HepG2 (cell line): ENCODE data around the gene AADACL4. TPM values are rescaled to one million over a fixed set of nuclear protein-coding genes. Genes with fewer than 3 reads are reported as not detected.

Experiments
- ATAC-seq: fragments of 200-7000 bp; cut with Tn5 transposase; 3 replicates; pipeline ENCODE4 v1.9.1; 2020; ENCODE audit warnings: mild to moderate bottlenecking, moderate library complexity
- BruUV-seq: library from RNA; stranded (reverse); fragments of 400-500 nt; replicated peaks from 2 replicates; lab custom pipeline; 2021; lab: Mats Ljungman, UMichigan
- CTCF ChIA-PET: fragments of 300-600 bp; formaldehyde crosslinking; extraction: SDS; loops from one replicate; lab custom pipeline; 2021; ENCODE audit warnings: low total read pairs, inconsistent platforms, low intra/inter-chr PET ratio; lab: Yijun Ruan, JAX
- POLR2A ChIA-PET: fragments of 350-600 bp; sonication (Branson Sonifier 250); formaldehyde crosslinking; loops from one replicate; lab custom pipeline; 2020; ENCODE audit warnings: antibody characterized with exemption, inconsistent platforms; lab: Yijun Ruan, JAX
- DNase-seq: peaks from one replicate; pipeline ENCODE4 v3.0.0-alpha.2; 2015; ENCODE audit warnings: low spot score
- FAIRE-seq: peaks from 3 replicates; lab custom pipeline; 2011; peaks lifted over from hg19 to GRCh38; lab: Jason Lieb, UNC
- H2AFZ ChIP-seq: one replicate; pipeline ENCODE4 v1.6.1; 2011; ENCODE audit warnings: low read length, inconsistent platforms
- H3K27ac ChIP-seq: fragments of 300-600 bp; 3 replicates; pipeline ENCODE4 v1.8.0; 2011; ENCODE audit warnings: mixed run types, mild to moderate bottlenecking, mixed read lengths, low read length, inconsistent platforms; ENCODE audit not compliant: insufficient read depth; ENCODE audit errors: extremely low read length
- H3K27me3 ChIP-seq, 2 experiments: fragments of 200-600 bp in 1 of 2; 2 replicates in 1 of 2; 3 replicates in 1 of 2; pipeline versions ENCODE4 v1.6.0 to v1.8.0; 2011; ENCODE audit warnings: low read length in 2 of 2, mild to moderate bottlenecking in 2 of 2, moderate library complexity in 2 of 2, inconsistent platforms in 1 of 2; ENCODE audit not compliant: insufficient read depth in 2 of 2, control insufficient read depth in 1 of 2
- H3K36me3 ChIP-seq, 2 experiments: fragments of 200-600 bp in 1 of 2; replicated peaks in 1 of 2; 2 replicates in 1 of 2; 3 replicates in 1 of 2; pipeline versions ENCODE4 v1.5.1 to v1.8.0; 2011; ENCODE audit warnings: low read length in 2 of 2, inconsistent platforms in 1 of 2; ENCODE audit not compliant: insufficient read depth in 2 of 2, control insufficient read depth in 1 of 2
- H3K4me1 ChIP-seq: 2 replicates; pipeline ENCODE4 v1.5.1; 2012; ENCODE audit warnings: low read length, inconsistent platforms; ENCODE audit not compliant: insufficient read depth
- H3K4me2 ChIP-seq: 2 replicates; pipeline ENCODE4 v1.6.0; 2011; ENCODE audit warnings: low read depth, low read length, inconsistent platforms
- H3K4me3 ChIP-seq, 3 experiments: fragments of 200-600 bp in 1 of 3; sonication (generic), shearing (Covaris generic) in 1 of 3; replicated peaks in 1 of 3; 2 replicates each; pipeline ENCODE4 v1.5.1; 2011 to 2016; ENCODE audit warnings: low read length in 3 of 3, inconsistent platforms in 2 of 3, low read depth in 2 of 3, mild to moderate bottlenecking in 2 of 3, control low read depth in 1 of 3, mixed read lengths in 1 of 3; ENCODE audit not compliant: insufficient read depth in 1 of 3
- H3K79me2 ChIP-seq: one replicate; pipeline ENCODE4 v1.6.1; 2011; ENCODE audit warnings: low read length, inconsistent platforms; ENCODE audit not compliant: insufficient read depth
- H3K9ac ChIP-seq: 2 replicates; pipeline ENCODE4 v1.6.0; 2011; ENCODE audit warnings: mild to moderate bottlenecking, low read depth, low read length, inconsistent platforms; ENCODE audit not compliant: insufficient read depth
- H3K9me3 ChIP-seq: 2 replicates; pipeline ENCODE4 v1.5.1; 2012; ENCODE audit warnings: mild to moderate bottlenecking, low read length
- H4K20me1 ChIP-seq: 2 replicates; pipeline ENCODE4 v1.6.0; 2011; ENCODE audit warnings: inconsistent platforms, mild to moderate bottlenecking, low read length, moderate library complexity; ENCODE audit not compliant: insufficient read depth
- KDM3A ChIP-seq: IDR thresholded peaks from 2 replicates; pipeline ENCODE4 v1.6.1; 2018; ENCODE audit warnings: low read depth, missing compliant biosample characterization
- MIXL1 ChIP-seq: IDR thresholded peaks from 2 replicates; pipeline ENCODE4 v1.6.1; 2016
- TCF12 ChIP-seq, 2 experiments: fragments of 450-650 bp in 1 of 2; sonication (generic) in 1 of 2; formaldehyde crosslinking in 1 of 2; IDR thresholded peaks; 2 replicates each; pipeline versions ENCODE4 v1.6.1 to v1.8.0; 2017 to 2022; ENCODE audit warnings: antibody characterized with exemption in 1 of 2, mild to moderate bottlenecking in 1 of 2, missing genetic modification reagents in 1 of 2, moderate library complexity in 1 of 2
- XRCC5 ChIP-seq: fragments of 200-400 bp; formaldehyde crosslinking; optimal IDR thresholded peaks from 2 replicates; pipeline ENCODE3; 2017; ENCODE audit warnings: mild to moderate bottlenecking, low read length
- ZNF180 ChIP-seq: sonication (generic); formaldehyde crosslinking; IDR thresholded peaks from 2 replicates; pipeline ENCODE4 v1.4.0; 2020; ENCODE audit warnings: low read depth, missing genetic modification reagents, borderline replicate concordance
- WGBS: methylation state at CpG from one replicate; pipeline ENCODE4 v1.1.6; 2017; ENCODE audit warnings: low lambda C conversion rate; 5-methylcytosine and 5-hydroxymethylcytosine counted together
- in situ Hi-C: cut with HindIII; loops from 2 replicates; pipeline ENCODE4 v1.10.0; 2017; ENCODE audit warnings: low pct_unique_long_range_greater_than_20kb; ENCODE audit not compliant: extremely low pct_ligation_motif_present
- intact Hi-C: fragments of 100-400 bp; cut with micrococcal nuclease; formaldehyde crosslinking; loops from one replicate; pipeline ENCODE4 v1.10.0; 2022; ENCODE audit not compliant: unreplicated experiment
- polyA plus RNA-seq, 8 experiments: library from polyadenylated mRNA; depleted of rRNA in 3 of 8; stranded (reverse) in 7 of 8; unstranded in 1 of 8; fragments of >200 nt; fragmentation: Illumina TruSeq in 4 of 8; extraction: Trizol in 4 of 8; gene quantifications; 2 replicates each; pipeline versions ENCODE4 v1.2.1 to v1.2.3, GENCODE V29; 2011 to 2016; ENCODE audit warnings: low read depth in 4 of 8, missing spikeins in 1 of 8, mixed read lengths in 1 of 8; ENCODE audit not compliant: insufficient read depth in 1 of 8
- total RNA-seq, 5 experiments: library from RNA; depleted of rRNA; stranded (reverse); fragments of >200 nt; fragmentation: Illumina TruSeq; extraction: Trizol; gene quantifications; 2 replicates each; pipeline ENCODE4 v1.2.3, GENCODE V29; 2016; ENCODE audit warnings: low read depth in 1 of 5
- TF ChIP-seq, protein P1 (sequence below): sonication (generic); formaldehyde crosslinking; IDR thresholded peaks from 2 replicates; pipeline ENCODE4 v1.9.0; 2021; ENCODE audit warnings: missing genetic modification reagents, mild to moderate bottlenecking, borderline replicate concordance
- TF ChIP-seq, protein P2 (sequence below): sonication (generic); formaldehyde crosslinking; IDR thresholded peaks from 2 replicates; pipeline ENCODE4 v1.4.0; 2020; ENCODE audit warnings: missing genetic modification reagents
- TF ChIP-seq, protein P3 (sequence below): sonication (generic); formaldehyde crosslinking; IDR thresholded peaks from 2 replicates; pipeline ENCODE4 v1.5.1; 2020; ENCODE audit warnings: mild to moderate bottlenecking, missing genetic modification reagents, moderate library complexity
- TF ChIP-seq, protein P4 (sequence below): sonication (generic); formaldehyde crosslinking; IDR thresholded peaks from 2 replicates; pipeline ENCODE4 v1.4.0; 2020; ENCODE audit warnings: mild to moderate bottlenecking, missing genetic modification reagents

Gene AADACL4
- total and polyA plus RNA-seq, 2 of the 13 experiments (the other 11 are each of a cell fraction or from before 2014, with no cell fraction given): not detected

DNA sequence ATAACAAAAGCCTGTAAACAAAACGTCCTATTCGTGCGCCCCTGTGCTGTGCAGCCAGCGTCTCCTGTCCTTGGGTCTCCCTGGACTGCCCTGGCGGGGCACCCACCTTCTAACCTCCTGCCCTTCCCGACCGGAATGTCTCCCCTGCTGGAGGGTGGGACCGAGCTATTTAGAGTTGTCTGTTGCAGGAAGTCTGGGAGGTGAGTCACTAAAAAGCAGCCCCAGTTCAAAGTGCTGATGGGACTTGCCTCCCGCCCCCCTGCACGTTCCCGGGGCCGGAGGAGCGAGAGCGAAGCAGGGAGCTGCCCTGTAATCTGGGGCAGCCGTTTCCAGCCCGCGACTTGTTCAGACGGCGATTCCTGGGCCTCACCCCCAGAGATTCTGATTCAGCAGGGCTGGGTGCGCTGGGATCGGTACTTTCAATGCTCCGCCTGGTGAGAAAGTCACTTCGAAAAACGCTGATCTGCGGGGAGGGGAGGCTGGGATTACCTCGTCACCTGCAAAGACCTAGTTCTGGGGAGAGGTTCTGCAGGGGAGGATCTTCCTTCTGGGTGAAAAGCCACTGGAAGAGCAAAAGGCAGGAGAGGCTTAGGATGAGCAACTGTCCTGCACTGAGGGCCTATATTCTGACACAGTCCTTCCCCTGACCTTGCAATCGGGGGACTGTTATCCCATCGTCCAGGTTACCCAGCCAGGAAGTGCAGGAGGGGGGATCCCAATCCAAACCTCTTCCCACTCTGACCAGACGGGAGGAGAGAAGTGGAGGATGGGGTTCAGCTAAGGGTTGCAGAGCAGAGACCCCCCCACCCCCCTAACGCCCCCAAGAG lies 24.7 kb upstream of the AADACL4 start (continued):
- TF ChIP-seq, protein P1, sequence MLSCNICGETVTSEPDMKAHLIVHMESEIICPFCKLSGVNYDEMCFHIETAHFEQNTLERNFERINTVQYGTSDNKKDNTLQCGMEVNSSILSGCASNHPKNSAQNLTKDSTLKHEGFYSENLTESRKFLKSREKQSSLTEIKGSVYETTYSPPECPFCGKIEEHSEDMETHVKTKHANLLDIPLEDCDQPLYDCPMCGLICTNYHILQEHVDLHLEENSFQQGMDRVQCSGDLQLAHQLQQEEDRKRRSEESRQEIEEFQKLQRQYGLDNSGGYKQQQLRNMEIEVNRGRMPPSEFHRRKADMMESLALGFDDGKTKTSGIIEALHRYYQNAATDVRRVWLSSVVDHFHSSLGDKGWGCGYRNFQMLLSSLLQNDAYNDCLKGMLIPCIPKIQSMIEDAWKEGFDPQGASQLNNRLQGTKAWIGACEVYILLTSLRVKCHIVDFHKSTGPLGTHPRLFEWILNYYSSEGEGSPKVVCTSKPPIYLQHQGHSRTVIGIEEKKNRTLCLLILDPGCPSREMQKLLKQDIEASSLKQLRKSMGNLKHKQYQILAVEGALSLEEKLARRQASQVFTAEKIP (CRISPR knock-in tag): no peak
- no peak for TF ChIP-seq TCF12 (IDR thresholded peaks at IDR 0.05)
- TF ChIP-seq TCF12 (CRISPR knock-in tag; IDR thresholded peaks at IDR 0.05): peak; percentile 81; the same call in 1 of the 2 replicates

DNA sequence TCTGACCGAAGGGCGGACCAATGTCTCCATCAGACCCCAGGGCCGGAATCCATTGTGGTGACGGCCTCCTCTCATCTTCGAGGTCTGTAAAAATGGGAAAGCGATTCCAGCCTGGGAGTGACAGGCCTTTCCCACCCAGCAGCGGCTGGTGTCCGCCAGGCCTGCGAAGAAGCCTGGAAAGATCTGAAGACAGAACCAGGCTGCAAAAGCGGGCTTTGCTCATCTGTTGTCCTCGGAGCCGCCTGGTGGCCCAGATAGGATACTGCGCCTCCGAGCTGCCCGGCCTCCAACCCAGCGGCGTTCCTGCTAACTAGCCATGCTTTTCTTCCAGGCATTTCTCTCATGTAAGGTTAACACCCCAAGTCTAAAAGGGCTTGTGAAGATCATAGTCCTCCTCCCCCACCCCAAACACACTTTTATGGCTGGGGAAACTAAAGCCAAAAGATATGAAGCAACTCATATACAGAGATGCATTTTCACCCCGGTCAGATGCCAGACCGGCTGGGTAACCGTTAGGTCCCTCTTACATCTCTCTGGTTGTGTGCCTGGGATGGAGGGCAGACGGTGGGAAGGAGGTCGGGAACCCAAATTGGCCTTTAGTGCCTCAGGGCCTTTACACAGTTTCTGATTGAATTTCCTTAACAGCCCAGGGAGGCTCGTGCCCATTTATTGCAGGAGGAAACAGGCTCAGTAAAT lies 23.9 kb upstream of the AADACL4 start:
- in situ Hi-C loops (loop anchor here (5.0 to 10.0 kb wide), 3 partner anchors 68 to 305 kb away; no protein-coding TSS in a partner anchor), intact Hi-C loops (loop anchor here (1.0 to 5.0 kb wide), 4 partner anchors 19 to 305 kb away; no protein-coding TSS in a partner anchor)
- CTCF ChIA-PET: interaction anchor here (0.5 to 3.2 kb wide), 5 partner anchors 19 to 348 kb away, joined by 3 to 56 read pairs (median 7); no protein-coding TSS in a partner anchor
- Histone ChIP-seq H3K9me3 (no peaks in the 10 kb centered on the region), H3K4me2 (peak overlapping the region; percentile 98), H3K27ac (peak overlapping the region; percentile 94), H3K4me1 (peaks cover 36% of the 10 kb centered on the region), H3K27me3 (peaks cover 0 to 3% of the 10 kb centered on the region in 2 experiments; a peak in 1 of 5 replicates), H3K36me3 (no peaks in the 10 kb centered on the region), H2AFZ (no peak overlapping the region), H3K4me3 (peak overlapping the region; percentile 91 to 97 (median 94)), H3K9ac (peak overlapping the region; percentile 97), H4K20me1 (no peaks in the 10 kb centered on the region), H3K79me2 (peaks cover 34% of the 10 kb centered on the region)
- peak; percentile 36 for ATAC-seq
- POLR2A ChIA-PET: interaction anchor here (1.2 to 10.1 kb wide), 18 partner anchors 9 to 306 kb away, joined by 3 to 357 read pairs (median 14); no protein-coding TSS in a partner anchor
- no peak for FAIRE-seq
- no TSS peak for BruUV-seq
- 40% methylated on average over 6 of the region's 23 CpGs for WGBS
- DNase-seq: peak; percentile 70
- no peak for TF ChIP-seq ZNF180
- TF ChIP-seq, protein P2, sequence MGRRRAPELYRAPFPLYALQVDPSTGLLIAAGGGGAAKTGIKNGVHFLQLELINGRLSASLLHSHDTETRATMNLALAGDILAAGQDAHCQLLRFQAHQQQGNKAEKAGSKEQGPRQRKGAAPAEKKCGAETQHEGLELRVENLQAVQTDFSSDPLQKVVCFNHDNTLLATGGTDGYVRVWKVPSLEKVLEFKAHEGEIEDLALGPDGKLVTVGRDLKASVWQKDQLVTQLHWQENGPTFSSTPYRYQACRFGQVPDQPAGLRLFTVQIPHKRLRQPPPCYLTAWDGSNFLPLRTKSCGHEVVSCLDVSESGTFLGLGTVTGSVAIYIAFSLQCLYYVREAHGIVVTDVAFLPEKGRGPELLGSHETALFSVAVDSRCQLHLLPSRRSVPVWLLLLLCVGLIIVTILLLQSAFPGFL (CRISPR knock-in tag): no peak
- TF ChIP-seq, protein P3, sequence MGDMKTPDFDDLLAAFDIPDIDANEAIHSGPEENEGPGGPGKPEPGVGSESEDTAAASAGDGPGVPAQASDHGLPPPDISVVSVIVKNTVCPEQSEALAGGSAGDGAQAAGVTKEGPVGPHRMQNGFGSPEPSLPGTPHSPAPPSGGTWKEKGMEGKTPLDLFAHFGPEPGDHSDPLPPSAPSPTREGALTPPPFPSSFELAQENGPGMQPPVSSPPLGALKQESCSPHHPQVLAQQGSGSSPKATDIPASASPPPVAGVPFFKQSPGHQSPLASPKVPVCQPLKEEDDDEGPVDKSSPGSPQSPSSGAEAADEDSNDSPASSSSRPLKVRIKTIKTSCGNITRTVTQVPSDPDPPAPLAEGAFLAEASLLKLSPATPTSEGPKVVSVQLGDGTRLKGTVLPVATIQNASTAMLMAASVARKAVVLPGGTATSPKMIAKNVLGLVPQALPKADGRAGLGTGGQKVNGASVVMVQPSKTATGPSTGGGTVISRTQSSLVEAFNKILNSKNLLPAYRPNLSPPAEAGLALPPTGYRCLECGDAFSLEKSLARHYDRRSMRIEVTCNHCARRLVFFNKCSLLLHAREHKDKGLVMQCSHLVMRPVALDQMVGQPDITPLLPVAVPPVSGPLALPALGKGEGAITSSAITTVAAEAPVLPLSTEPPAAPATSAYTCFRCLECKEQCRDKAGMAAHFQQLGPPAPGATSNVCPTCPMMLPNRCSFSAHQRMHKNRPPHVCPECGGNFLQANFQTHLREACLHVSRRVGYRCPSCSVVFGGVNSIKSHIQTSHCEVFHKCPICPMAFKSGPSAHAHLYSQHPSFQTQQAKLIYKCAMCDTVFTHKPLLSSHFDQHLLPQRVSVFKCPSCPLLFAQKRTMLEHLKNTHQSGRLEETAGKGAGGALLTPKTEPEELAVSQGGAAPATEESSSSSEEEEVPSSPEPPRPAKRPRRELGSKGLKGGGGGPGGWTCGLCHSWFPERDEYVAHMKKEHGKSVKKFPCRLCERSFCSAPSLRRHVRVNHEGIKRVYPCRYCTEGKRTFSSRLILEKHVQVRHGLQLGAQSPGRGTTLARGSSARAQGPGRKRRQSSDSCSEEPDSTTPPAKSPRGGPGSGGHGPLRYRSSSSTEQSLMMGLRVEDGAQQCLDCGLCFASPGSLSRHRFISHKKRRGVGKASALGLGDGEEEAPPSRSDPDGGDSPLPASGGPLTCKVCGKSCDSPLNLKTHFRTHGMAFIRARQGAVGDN (CRISPR knock-in tag): peak; percentile 43
- TF ChIP-seq KDM3A (CRISPR knock-in tag): 0 out of 2 replicates have a peak, but pooled peaks have one; percentile 72
- peak; percentile 74 for TF ChIP-seq XRCC5
- TF ChIP-seq MIXL1 (CRISPR knock-in tag): 0 out of 2 replicates have a peak, but pooled peaks have one; percentile 14
- TF ChIP-seq, protein P4, sequence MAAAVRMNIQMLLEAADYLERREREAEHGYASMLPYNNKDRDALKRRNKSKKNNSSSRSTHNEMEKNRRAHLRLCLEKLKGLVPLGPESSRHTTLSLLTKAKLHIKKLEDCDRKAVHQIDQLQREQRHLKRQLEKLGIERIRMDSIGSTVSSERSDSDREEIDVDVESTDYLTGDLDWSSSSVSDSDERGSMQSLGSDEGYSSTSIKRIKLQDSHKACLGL (CRISPR knock-in tag): no peak
